ENCODE data around the gene KCNK5.

DNA sequence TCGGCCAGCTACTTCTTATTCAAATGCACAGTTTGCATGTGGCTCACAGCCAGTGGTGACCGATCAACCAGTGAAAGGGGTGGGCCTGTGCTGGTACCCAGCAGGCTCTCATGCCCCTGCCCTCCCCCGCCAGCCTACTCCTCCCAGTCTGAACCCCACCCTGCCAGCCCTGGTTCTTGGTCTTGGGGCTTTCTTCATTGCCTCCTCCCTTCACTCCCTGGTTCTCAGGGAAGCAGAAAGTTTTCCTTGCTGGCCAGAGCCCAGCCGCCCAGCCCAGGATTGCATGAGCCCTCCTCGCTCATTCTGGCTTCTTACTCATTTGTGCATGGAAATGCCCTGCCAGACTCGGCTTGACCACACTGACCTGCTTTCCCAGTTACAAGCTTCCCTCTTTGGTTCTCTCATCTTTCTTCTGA, 44.1 kb upstream of the KCNK5 start:
- TF ChIP-seq, protein P1, sequence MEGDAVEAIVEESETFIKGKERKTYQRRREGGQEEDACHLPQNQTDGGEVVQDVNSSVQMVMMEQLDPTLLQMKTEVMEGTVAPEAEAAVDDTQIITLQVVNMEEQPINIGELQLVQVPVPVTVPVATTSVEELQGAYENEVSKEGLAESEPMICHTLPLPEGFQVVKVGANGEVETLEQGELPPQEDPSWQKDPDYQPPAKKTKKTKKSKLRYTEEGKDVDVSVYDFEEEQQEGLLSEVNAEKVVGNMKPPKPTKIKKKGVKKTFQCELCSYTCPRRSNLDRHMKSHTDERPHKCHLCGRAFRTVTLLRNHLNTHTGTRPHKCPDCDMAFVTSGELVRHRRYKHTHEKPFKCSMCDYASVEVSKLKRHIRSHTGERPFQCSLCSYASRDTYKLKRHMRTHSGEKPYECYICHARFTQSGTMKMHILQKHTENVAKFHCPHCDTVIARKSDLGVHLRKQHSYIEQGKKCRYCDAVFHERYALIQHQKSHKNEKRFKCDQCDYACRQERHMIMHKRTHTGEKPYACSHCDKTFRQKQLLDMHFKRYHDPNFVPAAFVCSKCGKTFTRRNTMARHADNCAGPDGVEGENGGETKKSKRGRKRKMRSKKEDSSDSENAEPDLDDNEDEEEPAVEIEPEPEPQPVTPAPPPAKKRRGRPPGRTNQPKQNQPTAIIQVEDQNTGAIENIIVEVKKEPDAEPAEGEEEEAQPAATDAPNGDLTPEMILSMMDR (IDR thresholded peaks at IDR 0.05) = no peak
- no peak for TF ChIP-seq POLR2A (IDR thresholded peaks at IDR 0.05)
